ENCODE data around the gene RPS6KB2.

GRCh38 chr11:67431346-67432249, 3.3 kb downstream of the RPS6KB2 start:
- TF ChIP-seq CTCF (IDR thresholded peaks at IDR 0.05; ENCODE audit: extremely low read depth in 1 of 2, insufficient read depth in 1 of 2, low read depth in 1 of 2, low read length in 2 of 2) (no peak), MAX (IDR thresholded peaks at IDR 0.05; ENCODE audit: insufficient read depth, insufficient read length) (no peak), FOS (IDR thresholded peaks at IDR 0.05; ENCODE audit: borderline replicate concordance, insufficient read depth, low read length) (no peak), MYC (IDR thresholded peaks at IDR 0.05; ENCODE audit: low read depth, low read length) (no peak)

All from endothelial cell of umbilical vein (primary cell).